HEK293 (cell line): ENCODE data around the gene PTPRCAP.

Source experiments
- CTCF ChIA-PET: fragments of 350-600 bp; formaldehyde crosslinking; extraction: SDS; loops from one replicate; lab custom pipeline; 2021; ENCODE audit warnings: antibody characterized with exemption; lab: Yijun Ruan, JAX
- POLR2A ChIA-PET: fragments of 300-600 bp; formaldehyde crosslinking; extraction: SDS; loops from one replicate; lab custom pipeline; 2020; ENCODE audit warnings: antibody characterized with exemption, inconsistent platforms; lab: Yijun Ruan, JAX
- H3K27ac ChIP-seq: fragments of 200-500 bp; sonication (Bioruptor generic); 2 replicates; pipeline ENCODE4 v1.5.1; 2014; ENCODE audit warnings: low read depth, low read length, control low read depth, inconsistent platforms; ENCODE audit errors: extremely low read depth
- H3K36me3 ChIP-seq, 2 experiments: fragments of 200-500 bp in 1 of 2; sonication (Bioruptor generic) in 1 of 2; 1 replicate in 1 of 2; 2 replicates in 1 of 2; pipeline ENCODE4 v1.5.1; 2014 to 2017; ENCODE audit warnings: inconsistent platforms in 2 of 2, low read length in 2 of 2; ENCODE audit not compliant: control insufficient read depth in 2 of 2, insufficient read depth in 1 of 2
- H3K4me1 ChIP-seq: fragments of 200-500 bp; sonication (Bioruptor generic); 2 replicates; pipeline ENCODE4 v1.5.1; 2014; ENCODE audit warnings: mild to moderate bottlenecking, low read length, inconsistent platforms; ENCODE audit not compliant: control insufficient read depth, insufficient read depth
- H3K4me3 ChIP-seq: 2 replicates; pipeline ENCODE4 v1.5.1; 2011; ENCODE audit warnings: low read depth, mild to moderate bottlenecking, control low read depth, low read length, moderate library complexity
- H3K9me3 ChIP-seq: fragments of 200-500 bp; sonication (Bioruptor generic); 2 replicates; pipeline ENCODE4 v1.5.1; 2014; ENCODE audit warnings: low read depth, low read length, inconsistent platforms; ENCODE audit not compliant: control insufficient read depth, insufficient read depth
- GFI1B ChIP-seq: fragments of 450-650 bp; formaldehyde crosslinking; IDR thresholded peaks from 2 replicates; pipeline ENCODE4 v1.5.1; 2016; ENCODE audit warnings: missing biosample characterization, missing genetic modification characterization
- KLF8 ChIP-seq: fragments of 450-650 bp; formaldehyde crosslinking; IDR thresholded peaks from 2 replicates; pipeline ENCODE4 v1.5.1; 2016; ENCODE audit warnings: missing biosample characterization, missing genetic modification characterization
- OSR2 ChIP-seq: fragments of 450-650 bp; formaldehyde crosslinking; IDR thresholded peaks from 2 replicates; pipeline ENCODE4 v1.5.1; 2016; ENCODE audit warnings: missing biosample characterization, missing genetic modification characterization
- REPIN1 ChIP-seq: fragments of 450-650 bp; formaldehyde crosslinking; IDR thresholded peaks from 2 replicates; pipeline ENCODE4 v1.5.1; 2017; ENCODE audit warnings: missing biosample characterization, missing genetic modification characterization, low read depth
- SALL2 ChIP-seq: fragments of 450-650 bp; formaldehyde crosslinking; IDR thresholded peaks from 2 replicates; pipeline ENCODE4 v1.5.0; 2017; ENCODE audit warnings: missing biosample characterization, mild to moderate bottlenecking, missing genetic modification characterization, borderline replicate concordance
- SCRT1 ChIP-seq: fragments of 450-650 bp; formaldehyde crosslinking; IDR thresholded peaks from 2 replicates; pipeline ENCODE4 v1.5.1; 2016; ENCODE audit warnings: missing biosample characterization, missing genetic modification characterization, borderline replicate concordance
- SCRT2 ChIP-seq: fragments of 450-650 bp; formaldehyde crosslinking; IDR thresholded peaks from 2 replicates; pipeline ENCODE4 v1.5.1; 2016; ENCODE audit warnings: missing biosample characterization, missing genetic modification characterization
- SP3 ChIP-seq: fragments of 450-650 bp; formaldehyde crosslinking; IDR thresholded peaks from 2 replicates; pipeline ENCODE4 v1.5.1; 2016; ENCODE audit warnings: missing biosample characterization, missing genetic modification characterization
- ZBTB1 ChIP-seq: fragments of 450-650 bp; formaldehyde crosslinking; IDR thresholded peaks from 2 replicates; pipeline ENCODE4 v1.5.1; 2016; ENCODE audit warnings: missing biosample characterization, missing genetic modification characterization
- ZEB2 ChIP-seq: fragments of 450-650 bp; formaldehyde crosslinking; IDR thresholded peaks from 2 replicates; pipeline ENCODE4 v1.5.1; 2016; ENCODE audit warnings: missing biosample characterization, missing genetic modification characterization
- ZFHX2 ChIP-seq: fragments of 450-650 bp; formaldehyde crosslinking; conservative IDR thresholded peaks from 2 replicates; pipeline ENCODE4 v1.5.1; 2016; ENCODE audit warnings: missing biosample characterization, missing genetic modification characterization
- ZFP3 ChIP-seq: fragments of 450-650 bp; formaldehyde crosslinking; IDR thresholded peaks from 2 replicates; pipeline ENCODE4 v1.5.1; 2016; ENCODE audit warnings: low read depth, missing biosample characterization, missing genetic modification characterization
- ZFP41 ChIP-seq: fragments of 450-650 bp; formaldehyde crosslinking; IDR thresholded peaks from 2 replicates; pipeline ENCODE4 v1.5.1; 2016; ENCODE audit warnings: missing biosample characterization, missing genetic modification characterization, borderline replicate concordance
- ZNF10 ChIP-seq: fragments of 450-650 bp; formaldehyde crosslinking; IDR thresholded peaks from 2 replicates; pipeline ENCODE4 v1.5.1; 2017; ENCODE audit warnings: missing biosample characterization, missing genetic modification characterization
- ZNF121 ChIP-seq: fragments of 450-650 bp; formaldehyde crosslinking; IDR thresholded peaks from 2 replicates; pipeline ENCODE4 v1.5.1; 2016; ENCODE audit warnings: missing biosample characterization, missing genetic modification characterization
- ZNF140 ChIP-seq: fragments of 450-650 bp; formaldehyde crosslinking; IDR thresholded peaks from 2 replicates; pipeline ENCODE4 v1.5.1; 2016; ENCODE audit warnings: missing biosample characterization, missing genetic modification characterization
- ZNF433 ChIP-seq: fragments of 450-650 bp; formaldehyde crosslinking; IDR thresholded peaks from 2 replicates; pipeline ENCODE4 v1.5.1; 2016; ENCODE audit warnings: missing biosample characterization, missing genetic modification characterization, low read depth
- ZNF560 ChIP-seq: fragments of 450-650 bp; formaldehyde crosslinking; IDR thresholded peaks from 2 replicates; pipeline ENCODE4 v1.5.1; 2017; ENCODE audit warnings: missing biosample characterization, missing genetic modification characterization, borderline replicate concordance
- ZNF585B ChIP-seq: fragments of 450-650 bp; formaldehyde crosslinking; IDR thresholded peaks from 2 replicates; pipeline ENCODE4 v1.5.1; 2016; ENCODE audit warnings: missing biosample characterization, missing genetic modification characterization
- TF ChIP-seq, protein P1 (sequence below): fragments of 450-650 bp; formaldehyde crosslinking; IDR thresholded peaks from 2 replicates; pipeline ENCODE4 v1.5.0; 2017; ENCODE audit warnings: missing biosample characterization, missing genetic modification characterization, borderline replicate concordance
- TF ChIP-seq, protein P2 (sequence below): fragments of 450-650 bp; formaldehyde crosslinking; IDR thresholded peaks from 2 replicates; pipeline ENCODE4 v1.5.1; 2017; ENCODE audit warnings: missing biosample characterization, missing genetic modification characterization
- TF ChIP-seq, protein P3 (sequence below): fragments of 450-650 bp; formaldehyde crosslinking; IDR thresholded peaks from 2 replicates; pipeline ENCODE4 v1.5.1; 2016; ENCODE audit warnings: missing biosample characterization, missing genetic modification characterization, borderline replicate concordance

Gene PTPRCAP

DNA sequence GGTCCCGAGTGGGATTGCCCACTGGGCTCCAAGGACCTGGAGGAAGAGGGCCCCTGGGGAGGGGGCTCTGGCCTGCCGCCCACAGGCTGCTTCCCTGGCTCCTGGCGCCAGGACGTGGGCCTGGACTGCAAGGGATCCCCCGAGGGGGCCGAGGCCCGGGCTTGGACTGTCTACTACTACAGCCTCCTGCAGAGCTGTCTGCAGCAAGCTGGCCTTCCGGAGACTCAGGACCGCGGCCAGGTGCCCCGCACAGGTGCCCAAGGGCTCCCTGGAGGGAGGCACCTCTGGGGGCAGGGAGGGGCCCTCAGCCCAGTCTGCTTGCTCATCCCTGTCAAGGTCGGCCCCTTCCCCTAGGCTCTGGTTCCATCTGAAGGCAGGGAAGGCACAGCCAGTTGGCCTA, 20.1 kb downstream of the PTPRCAP start:
- H3K4me3 ChIP-seq, result no peak overlapping the region
- TF ChIP-seq OSR2 (no peak), GFI1B (tag by site-specific recombination) (no peak), SP3 (tag by site-specific recombination) (no peak), ZEB2 (tag by site-specific recombination) (no peak), ZFHX2 (tag by site-specific recombination) (peak; percentile 83)
- ChIA-PET CTCF (interaction anchor here (1.4 to 1.9 kb wide), 2 partner anchors 16 to 35 kb away, joined by 5 to 8 read pairs; partner anchors contain the start of gene PPP1CA), POLR2A (interaction anchor here (2.0 to 4.4 kb wide), 2 partner anchors 15 to 26 kb away, joined by 7 to 25 read pairs; partner anchors contain the start of genes CORO1B and PPP1CA)
- no peaks in the 10 kb centered on the region for H3K36me3 ChIP-seq
- no peaks in the 10 kb centered on the region for H3K9me3 ChIP-seq
- no peak overlapping the region for H3K27ac ChIP-seq
- H3K4me1 ChIP-seq, result no peaks in the 10 kb centered on the region; the same call in 1 of the 2 replicates

DNA sequence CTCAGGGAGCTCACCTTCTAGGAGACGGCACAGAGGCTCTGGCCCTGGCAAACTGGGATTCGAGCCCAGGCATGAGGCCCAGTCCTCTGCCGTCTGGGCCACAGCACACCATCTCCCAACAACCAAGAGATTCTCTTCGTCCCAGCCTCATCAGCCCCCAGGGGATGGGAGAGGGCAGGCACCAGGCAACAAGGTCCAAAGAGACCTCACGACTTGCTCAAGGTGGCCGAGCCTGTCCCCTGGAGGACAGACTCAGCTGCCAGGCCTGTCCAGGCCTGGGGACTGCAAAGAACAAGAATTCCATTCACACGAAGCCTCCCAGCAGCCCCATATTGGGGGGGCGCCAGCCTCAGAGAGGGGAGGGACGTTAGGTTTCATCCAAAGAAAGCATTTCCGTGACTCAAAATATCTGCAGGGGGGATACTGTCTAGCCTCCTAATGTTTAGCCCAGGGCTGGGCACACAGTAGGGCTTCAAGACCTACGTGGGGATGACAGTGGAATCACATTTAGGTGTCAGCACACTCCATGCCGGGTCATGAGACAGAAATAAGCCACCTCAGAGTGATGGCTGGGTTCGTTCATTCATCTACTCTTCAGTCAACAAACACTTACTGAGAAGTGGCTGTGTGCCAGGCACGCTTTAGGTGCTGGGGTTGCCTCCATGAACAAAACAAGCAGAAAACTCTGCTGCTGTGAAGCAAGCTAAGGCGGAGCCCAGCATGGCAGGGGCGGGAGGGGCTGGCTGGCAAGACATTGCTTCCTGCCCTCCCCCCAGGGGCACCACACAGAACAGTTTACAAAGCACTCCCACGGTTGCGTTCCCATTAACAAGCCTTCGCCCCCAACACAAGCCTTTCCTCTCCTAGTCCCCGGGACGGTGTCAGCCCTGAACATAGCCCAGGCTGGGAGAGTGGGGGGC, 20.8 kb downstream of the PTPRCAP start:
- H3K36me3 ChIP-seq, result no peaks in the 10 kb centered on the region
- H3K4me3 ChIP-seq, result no peak overlapping the region
- ChIA-PET CTCF (interaction anchor here (1.4 kb wide), 1 partner anchor 34 kb away, joined by 5 read pairs; no protein-coding TSS in a partner anchor), POLR2A (no interaction called here)
- H3K4me1 ChIP-seq, result no peaks in the 10 kb centered on the region; the same call in 1 of the 2 replicates
- no peaks in the 10 kb centered on the region for H3K9me3 ChIP-seq
- no peak overlapping the region for H3K27ac ChIP-seq
- TF ChIP-seq REPIN1 (tag by site-specific recombination), result no peak
- no peak for TF ChIP-seq ZBTB1 (tag by site-specific recombination)
- no peak for TF ChIP-seq SCRT1 (tag by site-specific recombination)
- no peak for TF ChIP-seq ZNF10 (tag by site-specific recombination)
- TF ChIP-seq ZNF560 (tag by site-specific recombination), result no peak
- no peak for TF ChIP-seq ZFP41
- TF ChIP-seq ZNF433 (tag by site-specific recombination), result no peak
- TF ChIP-seq, protein P1, sequence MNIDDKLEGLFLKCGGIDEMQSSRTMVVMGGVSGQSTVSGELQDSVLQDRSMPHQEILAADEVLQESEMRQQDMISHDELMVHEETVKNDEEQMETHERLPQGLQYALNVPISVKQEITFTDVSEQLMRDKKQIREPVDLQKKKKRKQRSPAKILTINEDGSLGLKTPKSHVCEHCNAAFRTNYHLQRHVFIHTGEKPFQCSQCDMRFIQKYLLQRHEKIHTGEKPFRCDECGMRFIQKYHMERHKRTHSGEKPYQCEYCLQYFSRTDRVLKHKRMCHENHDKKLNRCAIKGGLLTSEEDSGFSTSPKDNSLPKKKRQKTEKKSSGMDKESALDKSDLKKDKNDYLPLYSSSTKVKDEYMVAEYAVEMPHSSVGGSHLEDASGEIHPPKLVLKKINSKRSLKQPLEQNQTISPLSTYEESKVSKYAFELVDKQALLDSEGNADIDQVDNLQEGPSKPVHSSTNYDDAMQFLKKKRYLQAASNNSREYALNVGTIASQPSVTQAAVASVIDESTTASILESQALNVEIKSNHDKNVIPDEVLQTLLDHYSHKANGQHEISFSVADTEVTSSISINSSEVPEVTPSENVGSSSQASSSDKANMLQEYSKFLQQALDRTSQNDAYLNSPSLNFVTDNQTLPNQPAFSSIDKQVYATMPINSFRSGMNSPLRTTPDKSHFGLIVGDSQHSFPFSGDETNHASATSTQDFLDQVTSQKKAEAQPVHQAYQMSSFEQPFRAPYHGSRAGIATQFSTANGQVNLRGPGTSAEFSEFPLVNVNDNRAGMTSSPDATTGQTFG (tag by site-specific recombination), result no peak
- TF ChIP-seq ZNF121, result no peak
- no peak for TF ChIP-seq ZNF140
- TF ChIP-seq, protein P2, sequence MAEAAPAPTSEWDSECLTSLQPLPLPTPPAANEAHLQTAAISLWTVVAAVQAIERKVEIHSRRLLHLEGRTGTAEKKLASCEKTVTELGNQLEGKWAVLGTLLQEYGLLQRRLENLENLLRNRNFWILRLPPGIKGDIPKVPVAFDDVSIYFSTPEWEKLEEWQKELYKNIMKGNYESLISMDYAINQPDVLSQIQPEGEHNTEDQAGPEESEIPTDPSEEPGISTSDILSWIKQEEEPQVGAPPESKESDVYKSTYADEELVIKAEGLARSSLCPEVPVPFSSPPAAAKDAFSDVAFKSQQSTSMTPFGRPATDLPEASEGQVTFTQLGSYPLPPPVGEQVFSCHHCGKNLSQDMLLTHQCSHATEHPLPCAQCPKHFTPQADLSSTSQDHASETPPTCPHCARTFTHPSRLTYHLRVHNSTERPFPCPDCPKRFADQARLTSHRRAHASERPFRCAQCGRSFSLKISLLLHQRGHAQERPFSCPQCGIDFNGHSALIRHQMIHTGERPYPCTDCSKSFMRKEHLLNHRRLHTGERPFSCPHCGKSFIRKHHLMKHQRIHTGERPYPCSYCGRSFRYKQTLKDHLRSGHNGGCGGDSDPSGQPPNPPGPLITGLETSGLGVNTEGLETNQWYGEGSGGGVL (tag by site-specific recombination), result no peak
- no peak for TF ChIP-seq SALL2 (tag by site-specific recombination)
- no peak for TF ChIP-seq ZFP3 (tag by site-specific recombination)
- no peak for TF ChIP-seq SCRT2 (tag by site-specific recombination)
- TF ChIP-seq KLF8 (tag by site-specific recombination), result 0 out of 2 replicates have a peak, but pooled peaks have one; percentile 16
- no peak for TF ChIP-seq ZNF585B (tag by site-specific recombination)
- TF ChIP-seq, protein P3, sequence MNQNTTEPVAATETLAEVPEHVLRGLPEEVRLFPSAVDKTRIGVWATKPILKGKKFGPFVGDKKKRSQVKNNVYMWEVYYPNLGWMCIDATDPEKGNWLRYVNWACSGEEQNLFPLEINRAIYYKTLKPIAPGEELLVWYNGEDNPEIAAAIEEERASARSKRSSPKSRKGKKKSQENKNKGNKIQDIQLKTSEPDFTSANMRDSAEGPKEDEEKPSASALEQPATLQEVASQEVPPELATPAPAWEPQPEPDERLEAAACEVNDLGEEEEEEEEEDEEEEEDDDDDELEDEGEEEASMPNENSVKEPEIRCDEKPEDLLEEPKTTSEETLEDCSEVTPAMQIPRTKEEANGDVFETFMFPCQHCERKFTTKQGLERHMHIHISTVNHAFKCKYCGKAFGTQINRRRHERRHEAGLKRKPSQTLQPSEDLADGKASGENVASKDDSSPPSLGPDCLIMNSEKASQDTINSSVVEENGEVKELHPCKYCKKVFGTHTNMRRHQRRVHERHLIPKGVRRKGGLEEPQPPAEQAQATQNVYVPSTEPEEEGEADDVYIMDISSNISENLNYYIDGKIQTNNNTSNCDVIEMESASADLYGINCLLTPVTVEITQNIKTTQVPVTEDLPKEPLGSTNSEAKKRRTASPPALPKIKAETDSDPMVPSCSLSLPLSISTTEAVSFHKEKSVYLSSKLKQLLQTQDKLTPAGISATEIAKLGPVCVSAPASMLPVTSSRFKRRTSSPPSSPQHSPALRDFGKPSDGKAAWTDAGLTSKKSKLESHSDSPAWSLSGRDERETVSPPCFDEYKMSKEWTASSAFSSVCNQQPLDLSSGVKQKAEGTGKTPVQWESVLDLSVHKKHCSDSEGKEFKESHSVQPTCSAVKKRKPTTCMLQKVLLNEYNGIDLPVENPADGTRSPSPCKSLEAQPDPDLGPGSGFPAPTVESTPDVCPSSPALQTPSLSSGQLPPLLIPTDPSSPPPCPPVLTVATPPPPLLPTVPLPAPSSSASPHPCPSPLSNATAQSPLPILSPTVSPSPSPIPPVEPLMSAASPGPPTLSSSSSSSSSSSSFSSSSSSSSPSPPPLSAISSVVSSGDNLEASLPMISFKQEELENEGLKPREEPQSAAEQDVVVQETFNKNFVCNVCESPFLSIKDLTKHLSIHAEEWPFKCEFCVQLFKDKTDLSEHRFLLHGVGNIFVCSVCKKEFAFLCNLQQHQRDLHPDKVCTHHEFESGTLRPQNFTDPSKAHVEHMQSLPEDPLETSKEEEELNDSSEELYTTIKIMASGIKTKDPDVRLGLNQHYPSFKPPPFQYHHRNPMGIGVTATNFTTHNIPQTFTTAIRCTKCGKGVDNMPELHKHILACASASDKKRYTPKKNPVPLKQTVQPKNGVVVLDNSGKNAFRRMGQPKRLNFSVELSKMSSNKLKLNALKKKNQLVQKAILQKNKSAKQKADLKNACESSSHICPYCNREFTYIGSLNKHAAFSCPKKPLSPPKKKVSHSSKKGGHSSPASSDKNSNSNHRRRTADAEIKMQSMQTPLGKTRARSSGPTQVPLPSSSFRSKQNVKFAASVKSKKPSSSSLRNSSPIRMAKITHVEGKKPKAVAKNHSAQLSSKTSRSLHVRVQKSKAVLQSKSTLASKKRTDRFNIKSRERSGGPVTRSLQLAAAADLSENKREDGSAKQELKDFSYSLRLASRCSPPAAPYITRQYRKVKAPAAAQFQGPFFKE (tag by site-specific recombination), result no peak
